ENCODE measurements around the gene KIF5C.

The KIF5C gene

GRCh38 chr2:148900350-148900837 is 25.4 kb downstream of the KIF5C start:
- Histone ChIP-seq H3K9me3 (ENCODE audit: insufficient read depth, low read length) (no peaks in the 10 kb centered on the region), H3K4me1 (ENCODE audit: insufficient read depth, insufficient read length) (no peaks in the 10 kb centered on the region), H3K4me3 (ENCODE audit: insufficient read length, low read depth) (no peak overlapping the region), H3K27me3 (ENCODE audit: insufficient read depth, insufficient read length) (no peaks in the 10 kb centered on the region), H3K36me3 (ENCODE audit: insufficient read depth, insufficient read length, low read length) (no peaks in the 10 kb centered on the region), H3K9ac (ENCODE audit: insufficient read length, low read depth) (no peak overlapping the region)
- DNase-seq (ENCODE audit: low read depth, low spot score) = no peak
- TF ChIP-seq ZNF274 (IDR thresholded peaks at IDR 0.05; ENCODE audit: low read depth, low read length) = no peak
- TF ChIP-seq YY1 (IDR thresholded peaks at IDR 0.05; ENCODE audit: insufficient read depth, insufficient read length) = no peak
- no peak for TF ChIP-seq SUZ12 (IDR thresholded peaks at IDR 0.05; ENCODE audit: extremely low read depth, insufficient read depth, insufficient read length)

DNA sequence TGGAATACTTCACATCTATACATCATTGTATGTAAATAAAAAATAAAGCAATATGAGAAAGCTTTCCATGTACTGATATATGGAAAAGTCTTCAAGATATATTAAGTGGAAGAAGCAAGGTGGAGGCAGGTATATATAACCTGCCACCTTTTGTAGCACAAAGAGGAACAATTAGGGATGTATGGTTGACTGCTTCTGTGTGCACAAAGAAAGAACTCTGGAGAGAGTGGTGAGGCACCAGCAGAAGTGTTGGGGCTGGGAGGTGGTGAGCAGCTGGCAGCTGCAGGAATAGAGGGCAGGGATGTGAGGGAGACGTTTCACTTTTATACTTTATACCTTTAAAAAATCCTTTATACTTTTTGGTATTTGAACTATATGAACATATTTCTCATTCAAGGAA is 26.1 kb downstream of the KIF5C start:
- no peak for DNase-seq (ENCODE audit: low read depth, low spot score)
- no peaks in the 10 kb centered on the region for H3K9me3 ChIP-seq (ENCODE audit: insufficient read depth, low read length)
- no peaks in the 10 kb centered on the region for H3K36me3 ChIP-seq (ENCODE audit: insufficient read depth, insufficient read length, low read length)
- H3K9ac ChIP-seq (ENCODE audit: insufficient read length, low read depth) = no peak overlapping the region
- TF ChIP-seq YY1 (IDR thresholded peaks at IDR 0.05; ENCODE audit: insufficient read depth, insufficient read length) = no peak
- no peak for TF ChIP-seq SUZ12 (IDR thresholded peaks at IDR 0.05; ENCODE audit: extremely low read depth, insufficient read depth, insufficient read length)
- no peak for TF ChIP-seq ZNF274 (IDR thresholded peaks at IDR 0.05; ENCODE audit: low read depth, low read length)
- no peak overlapping the region for H3K4me3 ChIP-seq (ENCODE audit: insufficient read length, low read depth)
- H3K27me3 ChIP-seq (ENCODE audit: insufficient read depth, insufficient read length) = no peaks in the 10 kb centered on the region
- no peaks in the 10 kb centered on the region for H3K4me1 ChIP-seq (ENCODE audit: insufficient read depth, insufficient read length)

GRCh38 chr2:148902798-148903197 is 27.8 kb downstream of the KIF5C start:
- no peaks in the 10 kb centered on the region for H3K27me3 ChIP-seq (ENCODE audit: insufficient read depth, insufficient read length)
- DNase-seq (ENCODE audit: low read depth, low spot score) = no peak

GRCh38 chr2:148903294-148903693 is 28.3 kb downstream of the KIF5C start:
- Histone ChIP-seq H3K27me3 (ENCODE audit: insufficient read depth, insufficient read length) (no peaks in the 10 kb centered on the region), H3K9ac (ENCODE audit: insufficient read length, low read depth) (no peak overlapping the region), H3K4me1 (ENCODE audit: insufficient read depth, insufficient read length) (no peaks in the 10 kb centered on the region), H3K4me3 (ENCODE audit: insufficient read length, low read depth) (no peak overlapping the region), H3K9me3 (ENCODE audit: insufficient read depth, low read length) (peaks cover 4% of the 10 kb centered on the region; the same call in 1 of the 2 replicates), H3K36me3 (ENCODE audit: insufficient read depth, insufficient read length, low read length) (no peaks in the 10 kb centered on the region)
- no peak for DNase-seq (ENCODE audit: low read depth, low spot score)
- TF ChIP-seq ZNF274 (IDR thresholded peaks at IDR 0.05; ENCODE audit: low read depth, low read length) = no peak
- no peak for TF ChIP-seq SUZ12 (IDR thresholded peaks at IDR 0.05; ENCODE audit: extremely low read depth, insufficient read depth, insufficient read length)

More at GRCh38 chr2:148902798-148903197, 27.8 kb downstream of the KIF5C start:
- TF ChIP-seq ZNF274 (IDR thresholded peaks at IDR 0.05; ENCODE audit: low read depth, low read length) (no peak), YY1 (IDR thresholded peaks at IDR 0.05; ENCODE audit: insufficient read depth, insufficient read length) (no peak), SUZ12 (IDR thresholded peaks at IDR 0.05; ENCODE audit: extremely low read depth, insufficient read depth, insufficient read length) (no peak)
- Histone ChIP-seq H3K9ac (ENCODE audit: insufficient read length, low read depth) (no peak overlapping the region), H3K36me3 (ENCODE audit: insufficient read depth, insufficient read length, low read length) (no peaks in the 10 kb centered on the region), H3K4me1 (ENCODE audit: insufficient read depth, insufficient read length) (no peaks in the 10 kb centered on the region), H3K9me3 (ENCODE audit: insufficient read depth, low read length) (peaks cover 4% of the 10 kb centered on the region; the same call in 1 of the 2 replicates), H3K4me3 (ENCODE audit: insufficient read length, low read depth) (no peak overlapping the region)

DNA sequence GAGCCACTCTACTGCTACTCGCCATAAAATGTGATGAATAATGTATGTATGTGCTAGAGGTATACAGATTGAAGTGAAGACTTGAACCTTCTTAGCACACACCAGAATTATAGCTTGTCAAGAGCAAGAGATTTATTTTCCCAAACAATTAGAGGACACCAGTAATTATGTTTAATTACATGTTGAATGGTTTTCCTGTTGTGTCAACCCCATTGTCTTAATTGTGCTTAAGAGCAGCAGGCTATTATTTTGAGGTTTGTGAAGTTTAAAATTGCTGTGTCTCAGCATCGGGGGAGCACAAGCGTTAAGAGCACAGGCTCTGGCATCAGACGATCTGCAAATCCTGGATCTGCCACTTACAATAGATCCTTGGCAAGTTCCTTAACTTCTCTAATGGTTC is 29.0 kb downstream of the KIF5C start:
- no peaks in the 10 kb centered on the region for H3K36me3 ChIP-seq (ENCODE audit: insufficient read depth, insufficient read length, low read length)
- no peaks in the 10 kb centered on the region for H3K27me3 ChIP-seq (ENCODE audit: insufficient read depth, insufficient read length)
- H3K9ac ChIP-seq (ENCODE audit: insufficient read length, low read depth) = no peak overlapping the region
- H3K4me3 ChIP-seq (ENCODE audit: insufficient read length, low read depth) = no peak overlapping the region
- no peak for DNase-seq (ENCODE audit: low read depth, low spot score)
- H3K9me3 ChIP-seq (ENCODE audit: insufficient read depth, low read length) = peaks cover 4% of the 10 kb centered on the region; the same call in 1 of the 2 replicates
- TF ChIP-seq YY1 (IDR thresholded peaks at IDR 0.05; ENCODE audit: insufficient read depth, insufficient read length) (no peak), SUZ12 (IDR thresholded peaks at IDR 0.05; ENCODE audit: extremely low read depth, insufficient read depth, insufficient read length) (no peak)
- H3K4me1 ChIP-seq (ENCODE audit: insufficient read depth, insufficient read length) = peaks cover 1% of the 10 kb centered on the region

GRCh38 chr2:148906124-148906523 is 31.1 kb downstream of the KIF5C start:
- peaks cover 4% of the 10 kb centered on the region for H3K4me1 ChIP-seq (ENCODE audit: insufficient read depth, insufficient read length)
- no peak for DNase-seq (ENCODE audit: low read depth, low spot score)
- no peak overlapping the region for H3K9ac ChIP-seq (ENCODE audit: insufficient read length, low read depth)
- peaks cover 4% of the 10 kb centered on the region; the same call in 1 of the 2 replicates for H3K9me3 ChIP-seq (ENCODE audit: insufficient read depth, low read length)
- TF ChIP-seq SUZ12 (IDR thresholded peaks at IDR 0.05; ENCODE audit: extremely low read depth, insufficient read depth, insufficient read length) (no peak), ZNF274 (IDR thresholded peaks at IDR 0.05; ENCODE audit: low read depth, low read length) (no peak), YY1 (IDR thresholded peaks at IDR 0.05; ENCODE audit: insufficient read depth, insufficient read length) (no peak)
- H3K36me3 ChIP-seq (ENCODE audit: insufficient read depth, insufficient read length, low read length) = no peaks in the 10 kb centered on the region
- H3K27me3 ChIP-seq (ENCODE audit: insufficient read depth, insufficient read length) = no peaks in the 10 kb centered on the region
- H3K4me3 ChIP-seq (ENCODE audit: insufficient read length, low read depth) = no peak overlapping the region

GRCh38 chr2:148907085-148907785 is 32.2 kb downstream of the KIF5C start:
- Histone ChIP-seq H3K36me3 (ENCODE audit: insufficient read depth, insufficient read length, low read length) (no peaks in the 10 kb centered on the region), H3K4me3 (ENCODE audit: insufficient read length, low read depth) (no peak overlapping the region), H3K4me1 (ENCODE audit: insufficient read depth, insufficient read length) (peaks cover 4% of the 10 kb centered on the region), H3K9me3 (ENCODE audit: insufficient read depth, low read length) (peaks cover 4% of the 10 kb centered on the region; the same call in 1 of the 2 replicates), H3K9ac (ENCODE audit: insufficient read length, low read depth) (no peak overlapping the region), H3K27me3 (ENCODE audit: insufficient read depth, insufficient read length) (no peaks in the 10 kb centered on the region)
- TF ChIP-seq ZNF274 (IDR thresholded peaks at IDR 0.05; ENCODE audit: low read depth, low read length) = no peak
- no peak for TF ChIP-seq SUZ12 (IDR thresholded peaks at IDR 0.05; ENCODE audit: extremely low read depth, insufficient read depth, insufficient read length)
- no peak for TF ChIP-seq YY1 (IDR thresholded peaks at IDR 0.05; ENCODE audit: insufficient read depth, insufficient read length)
- no peak for DNase-seq (ENCODE audit: low read depth, low spot score)

Data from NT2/D1 (cell line).